GM23338 (cell line): ENCODE results near the gene NQO2. TPM values are rescaled to one million over a fixed set of nuclear protein-coding genes. Genes with fewer than 3 reads are reported as not detected.
A peak's percentile ranks its signal among the peaks of the same experiment; 100 is the strongest.

Experiments
- ATAC-seq: fragments of 200-7000 bp; cut with Tn5 transposase; 3 replicates; pipeline ENCODE4 v1.9.1; 2020
- DNase-seq: peaks from one replicate; pipeline ENCODE4 v3.0.0-alpha.2; 2015; ENCODE audit warnings: low spot score
- H2AFZ ChIP-seq: fragments of 200-600 bp; sonication (generic); 2 replicates; pipeline ENCODE4 v1.8.0; 2016; ENCODE audit warnings: antibody characterized with exemption, mild to moderate bottlenecking, moderate library complexity
- H3F3A ChIP-seq: fragments of 200-600 bp; sonication (generic); replicated peaks from 2 replicates; pipeline ENCODE4 v1.8.0; 2017; ENCODE audit warnings: antibody characterized with exemption, mixed run types, low read depth
- H3K27ac ChIP-seq: fragments of 200-600 bp; sonication (generic); 2 replicates; pipeline ENCODE4 v1.6.1; 2016; ENCODE audit warnings: low read depth
- H3K27me3 ChIP-seq: fragments of 200-600 bp; sonication (generic); 2 replicates; pipeline ENCODE4 v1.8.0; 2016; ENCODE audit warnings: mild to moderate bottlenecking, mixed run types, moderate library complexity; ENCODE audit not compliant: insufficient read depth
- H3K36me3 ChIP-seq: fragments of 200-600 bp; sonication (generic); 2 replicates; pipeline ENCODE4 v1.8.0; 2016; ENCODE audit warnings: mild to moderate bottlenecking; ENCODE audit not compliant: insufficient read depth
- H3K4me1 ChIP-seq: fragments of 200-600 bp; sonication (generic); 2 replicates; pipeline ENCODE4 v1.8.0; 2016; ENCODE audit warnings: mild to moderate bottlenecking, moderate library complexity; ENCODE audit not compliant: insufficient read depth
- H3K4me2 ChIP-seq: fragments of 200-600 bp; sonication (generic); 2 replicates; pipeline ENCODE4 v1.7.1; 2017; ENCODE audit warnings: mixed run types
- H3K4me3 ChIP-seq: fragments of 200-600 bp; sonication (generic); 2 replicates; pipeline ENCODE4 v1.6.1; 2016; ENCODE audit warnings: mixed run types
- H3K79me2 ChIP-seq: fragments of 200-600 bp; sonication (generic); replicated peaks from 2 replicates; pipeline ENCODE4 v1.8.0; 2017; ENCODE audit warnings: mild to moderate bottlenecking; ENCODE audit not compliant: insufficient read depth
- H3K9me2 ChIP-seq: fragments of 200-600 bp; sonication (generic); 2 replicates; pipeline ENCODE4 v1.8.0; 2017; ENCODE audit not compliant: insufficient read depth
- H4K20me1 ChIP-seq: fragments of 200-600 bp; sonication (generic); replicated peaks from 2 replicates; pipeline ENCODE4 v1.8.0; 2017; ENCODE audit warnings: mild to moderate bottlenecking; ENCODE audit not compliant: insufficient read depth
- H3K27ac Mint-ChIP-seq: 2 replicates; pipeline ENCODE4 v1.8.0; 2020; ENCODE audit warnings: inconsistent platforms, mild to moderate bottlenecking, moderate library complexity, mixed read lengths
- H3K27me3 Mint-ChIP-seq: 3 replicates; pipeline ENCODE4 v1.8.0; 2022; ENCODE audit warnings: low read depth, mild to moderate bottlenecking, moderate library complexity, mixed read lengths, inconsistent platforms; ENCODE audit not compliant: insufficient read depth, poor library complexity
- H3K36me3 Mint-ChIP-seq: 3 replicates; pipeline ENCODE4 v1.8.0; 2021; ENCODE audit warnings: low read depth, mild to moderate bottlenecking, inconsistent platforms, moderate library complexity, mixed read lengths
- H3K4me1 Mint-ChIP-seq: 3 replicates; pipeline ENCODE4 v1.8.0; 2020; ENCODE audit warnings: mild to moderate bottlenecking, inconsistent platforms, mixed read lengths
- H3K4me3 Mint-ChIP-seq: 3 replicates; pipeline ENCODE4 v1.8.0; 2021; ENCODE audit warnings: moderate library complexity, mild to moderate bottlenecking, inconsistent platforms, mixed read lengths
- H3K9me3 Mint-ChIP-seq: 3 replicates; pipeline ENCODE4 v1.8.0; 2020; ENCODE audit warnings: moderate library complexity, mild to moderate bottlenecking, inconsistent platforms, mixed read lengths
- CREB1 ChIP-seq: fragments of 250-450 bp; sonication (Bioruptor Pico); IDR thresholded peaks from 2 replicates; pipeline ENCODE4 v1.5.0; 2020; ENCODE audit warnings: low read depth, mild to moderate bottlenecking, moderate library complexity
- ETS1 ChIP-seq: IDR thresholded peaks from 2 replicates; pipeline ENCODE4 v1.6.1; 2016; ENCODE audit warnings: antibody characterized with exemption
- EZH2phosphoT487 ChIP-seq: fragments of 200-600 bp; sonication (generic); IDR thresholded peaks from one replicate; pipeline ENCODE4 v1.8.1; 2018; ENCODE audit warnings: antibody characterized with exemption; ENCODE audit not compliant: unreplicated experiment
- JUNB ChIP-seq: IDR thresholded peaks from one replicate; pipeline ENCODE4 v1.6.1; 2016; ENCODE audit warnings: antibody characterized with exemption; ENCODE audit not compliant: unreplicated experiment
- POLR2AphosphoS5 ChIP-seq: IDR thresholded peaks from 2 replicates; pipeline ENCODE4 v1.6.1; 2016; ENCODE audit warnings: antibody characterized with exemption, low read depth
- ZNF114 ChIP-seq: fragments of 250-450 bp; sonication (Bioruptor Pico); IDR thresholded peaks from 2 replicates; pipeline ENCODE4 v1.5.0; 2020; ENCODE audit warnings: mild to moderate bottlenecking, moderate library complexity
- ZNF331 ChIP-seq: fragments of 250-450 bp; sonication (Bioruptor Pico); IDR thresholded peaks from 2 replicates; pipeline ENCODE4 v1.5.0; 2020; ENCODE audit warnings: low read depth, mild to moderate bottlenecking, moderate library complexity
- polyA plus RNA-seq: library from polyadenylated mRNA; unstranded; fragments of >200 nt; fragmentation: Nextera tagmentation; extraction: Ambion mirVana; gene quantifications from 2 replicates; pipeline ENCODE4 v1.2.1, GENCODE V29; 2016
- total RNA-seq: library from RNA; depleted of rRNA; stranded (reverse); fragments of >200 nt; shearing (Covaris generic); gene quantifications from 2 replicates; pipeline ENCODE4 v1.2.3, GENCODE V29; 2014
- TF ChIP-seq, protein P1 (sequence below), 2 experiments: fragments of 200-600 bp in 1 of 2; sonication (generic) in 1 of 2; conservative IDR thresholded peaks; 2 replicates each; pipeline versions ENCODE4 v1.5.1 to v1.6.1; 2016 to 2017; ENCODE audit warnings: antibody characterized with exemption in 2 of 2, low read depth in 2 of 2, mild to moderate bottlenecking in 2 of 2, moderate library complexity in 1 of 2
- TF ChIP-seq, protein P2 (sequence below): IDR thresholded peaks from one replicate; pipeline ENCODE4 v1.6.1; 2018; ENCODE audit warnings: antibody characterized with exemption; ENCODE audit not compliant: unreplicated experiment

NQO2 gene
- total and polyA plus RNA-seq, 2 experiments from 2014 or later = 117 to 173 TPM

DNA sequence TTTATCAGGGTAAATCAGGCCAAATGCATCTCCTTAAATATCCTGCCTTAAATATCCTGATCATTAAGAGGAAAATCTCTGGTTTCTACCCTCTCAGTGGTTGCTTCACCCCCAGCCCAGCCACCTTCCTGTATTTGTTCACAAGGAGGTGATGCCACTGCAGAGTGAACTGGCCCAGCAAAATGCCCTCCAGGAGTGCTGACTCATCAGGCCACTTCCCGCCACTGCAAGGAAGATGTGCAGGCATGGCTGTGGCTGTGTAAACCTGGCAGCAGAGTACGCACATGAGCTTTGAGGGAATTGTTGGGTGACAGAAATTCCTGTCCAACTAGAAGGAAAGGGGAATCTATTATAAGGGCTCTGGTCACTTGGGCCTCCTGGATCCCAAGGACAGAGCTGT, 13.8 kb downstream of the NQO2 start:
- H3K27ac ChIP-seq = 0 out of 2 replicates have a peak overlapping the region, but pooled peaks have one; percentile 52
- 0 out of 2 replicates have a peak, but pooled peaks cover 4% of the 10 kb centered on the region for H4K20me1 ChIP-seq
- TF ChIP-seq ETS1 (no peak), JUNB (no peak), EZH2phosphoT487 (no peak), POLR2AphosphoS5 (no peak), ZNF114 (CRISPR knock-in tag) (no peak), ZNF331 (CRISPR knock-in tag) (no peak), CREB1 (no peak)
- TF ChIP-seq, protein P1, sequence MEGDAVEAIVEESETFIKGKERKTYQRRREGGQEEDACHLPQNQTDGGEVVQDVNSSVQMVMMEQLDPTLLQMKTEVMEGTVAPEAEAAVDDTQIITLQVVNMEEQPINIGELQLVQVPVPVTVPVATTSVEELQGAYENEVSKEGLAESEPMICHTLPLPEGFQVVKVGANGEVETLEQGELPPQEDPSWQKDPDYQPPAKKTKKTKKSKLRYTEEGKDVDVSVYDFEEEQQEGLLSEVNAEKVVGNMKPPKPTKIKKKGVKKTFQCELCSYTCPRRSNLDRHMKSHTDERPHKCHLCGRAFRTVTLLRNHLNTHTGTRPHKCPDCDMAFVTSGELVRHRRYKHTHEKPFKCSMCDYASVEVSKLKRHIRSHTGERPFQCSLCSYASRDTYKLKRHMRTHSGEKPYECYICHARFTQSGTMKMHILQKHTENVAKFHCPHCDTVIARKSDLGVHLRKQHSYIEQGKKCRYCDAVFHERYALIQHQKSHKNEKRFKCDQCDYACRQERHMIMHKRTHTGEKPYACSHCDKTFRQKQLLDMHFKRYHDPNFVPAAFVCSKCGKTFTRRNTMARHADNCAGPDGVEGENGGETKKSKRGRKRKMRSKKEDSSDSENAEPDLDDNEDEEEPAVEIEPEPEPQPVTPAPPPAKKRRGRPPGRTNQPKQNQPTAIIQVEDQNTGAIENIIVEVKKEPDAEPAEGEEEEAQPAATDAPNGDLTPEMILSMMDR (conservative IDR thresholded peaks at IDR 0.05; ENCODE audit: low read depth in 2 of 2) = no peak
- TF ChIP-seq, protein P2, sequence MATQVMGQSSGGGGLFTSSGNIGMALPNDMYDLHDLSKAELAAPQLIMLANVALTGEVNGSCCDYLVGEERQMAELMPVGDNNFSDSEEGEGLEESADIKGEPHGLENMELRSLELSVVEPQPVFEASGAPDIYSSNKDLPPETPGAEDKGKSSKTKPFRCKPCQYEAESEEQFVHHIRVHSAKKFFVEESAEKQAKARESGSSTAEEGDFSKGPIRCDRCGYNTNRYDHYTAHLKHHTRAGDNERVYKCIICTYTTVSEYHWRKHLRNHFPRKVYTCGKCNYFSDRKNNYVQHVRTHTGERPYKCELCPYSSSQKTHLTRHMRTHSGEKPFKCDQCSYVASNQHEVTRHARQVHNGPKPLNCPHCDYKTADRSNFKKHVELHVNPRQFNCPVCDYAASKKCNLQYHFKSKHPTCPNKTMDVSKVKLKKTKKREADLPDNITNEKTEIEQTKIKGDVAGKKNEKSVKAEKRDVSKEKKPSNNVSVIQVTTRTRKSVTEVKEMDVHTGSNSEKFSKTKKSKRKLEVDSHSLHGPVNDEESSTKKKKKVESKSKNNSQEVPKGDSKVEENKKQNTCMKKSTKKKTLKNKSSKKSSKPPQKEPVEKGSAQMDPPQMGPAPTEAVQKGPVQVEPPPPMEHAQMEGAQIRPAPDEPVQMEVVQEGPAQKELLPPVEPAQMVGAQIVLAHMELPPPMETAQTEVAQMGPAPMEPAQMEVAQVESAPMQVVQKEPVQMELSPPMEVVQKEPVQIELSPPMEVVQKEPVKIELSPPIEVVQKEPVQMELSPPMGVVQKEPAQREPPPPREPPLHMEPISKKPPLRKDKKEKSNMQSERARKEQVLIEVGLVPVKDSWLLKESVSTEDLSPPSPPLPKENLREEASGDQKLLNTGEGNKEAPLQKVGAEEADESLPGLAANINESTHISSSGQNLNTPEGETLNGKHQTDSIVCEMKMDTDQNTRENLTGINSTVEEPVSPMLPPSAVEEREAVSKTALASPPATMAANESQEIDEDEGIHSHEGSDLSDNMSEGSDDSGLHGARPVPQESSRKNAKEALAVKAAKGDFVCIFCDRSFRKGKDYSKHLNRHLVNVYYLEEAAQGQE = no peak
- 0 out of 2 replicates have a peak, but pooled peaks cover 8% of the 10 kb centered on the region for H3F3A ChIP-seq
- H3K36me3 ChIP-seq = peaks cover 54% of the 10 kb centered on the region
- H3K9me2 ChIP-seq = no peaks in the 10 kb centered on the region
- ATAC-seq = no peak
- H2AFZ ChIP-seq = no peak overlapping the region
- H3K27me3 ChIP-seq = no peaks in the 10 kb centered on the region
- DNase-seq = no peak
- Mint-ChIP-seq H3K4me1 (peaks cover 19% of the 10 kb centered on the region), H3K4me3 (no peak overlapping the region), H3K9me3 (peaks cover 38% of the 10 kb centered on the region), H3K27ac (no peak overlapping the region), H3K36me3 (peaks cover 97% of the 10 kb centered on the region), H3K27me3 (peaks cover 13% of the 10 kb centered on the region)
- H3K4me1 ChIP-seq = peaks cover 15% of the 10 kb centered on the region
- H3K79me2 ChIP-seq = no peaks in the 10 kb centered on the region
- no peak overlapping the region for H3K4me2 ChIP-seq
- H3K4me3 ChIP-seq = no peak overlapping the region
